NCI-H1436 (cell line): ENCODE results near the gene UNG.

Experiments
- DNase-seq: peaks from one replicate; lab custom pipeline; 2025; lab: John Stamatoyannopoulos, UW

The UNG gene

GRCh38 chr12:109156036-109156435 lies 58.6 kb downstream of the UNG start:
- no peak for DNase-seq

- no peak for DNase-seq
These were observed 59.2 kb downstream of the UNG start for GRCh38 chr12:109156586-109156985.

- no peak for DNase-seq
These were observed 60.6 kb downstream of the UNG start for GRCh38 chr12:109157986-109158385.

- DNase-seq, result no peak
These were observed 63.0 kb downstream of the UNG start for GRCh38 chr12:109160433-109160832.
